OCI-LY1 (cell line): Measurements from ENCODE around the gene ANKRD37.

Experiments
- CTCF ChIP-seq: fragments of 200-600 bp; sonication (generic), shearing (Covaris generic); IDR thresholded peaks from 2 replicates; pipeline ENCODE4 v1.5.1; 2017; ENCODE audit warnings: mild to moderate bottlenecking, antibody characterized with exemption, low read length, moderate library complexity, mixed read lengths
- EZH2 ChIP-seq: fragments of 200-600 bp; sonication (generic), shearing (Covaris generic); IDR thresholded peaks from 2 replicates; pipeline ENCODE4 v1.8.0; 2017; ENCODE audit warnings: borderline replicate concordance, mixed run types, mild to moderate bottlenecking, antibody characterized with exemption, low read length, moderate library complexity, mixed read lengths

DNA sequence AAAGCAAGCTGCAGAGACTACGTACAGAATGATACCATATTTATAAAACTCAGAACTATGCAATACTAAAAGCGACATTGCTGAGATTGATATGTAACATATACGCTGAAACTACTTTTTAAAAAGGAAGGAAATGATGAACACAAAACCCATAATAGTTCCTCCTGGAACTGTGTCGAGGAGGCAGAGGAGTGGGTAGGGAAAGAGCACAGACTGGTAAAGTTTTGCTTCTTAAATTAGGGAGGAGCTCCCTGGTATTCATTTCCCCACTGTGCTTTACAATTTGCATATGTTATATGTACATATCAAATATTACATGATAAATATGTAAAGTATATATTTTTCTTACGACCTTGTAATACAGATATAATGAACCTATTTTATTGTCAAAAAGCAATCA, 15.2 kb downstream of the ANKRD37 start:
- no peak for TF ChIP-seq CTCF
- TF ChIP-seq EZH2 = no peak
